GM18526 (cell line): ENCODE data around the gene CCR5.

Experiments used
- POLR2A ChIP-seq: IDR thresholded peaks from 3 replicates; pipeline ENCODE4 v1.6.1; 2011; ENCODE audit not compliant: insufficient read length; ENCODE audit errors: extremely low read depth

Gene CCR5

DNA sequence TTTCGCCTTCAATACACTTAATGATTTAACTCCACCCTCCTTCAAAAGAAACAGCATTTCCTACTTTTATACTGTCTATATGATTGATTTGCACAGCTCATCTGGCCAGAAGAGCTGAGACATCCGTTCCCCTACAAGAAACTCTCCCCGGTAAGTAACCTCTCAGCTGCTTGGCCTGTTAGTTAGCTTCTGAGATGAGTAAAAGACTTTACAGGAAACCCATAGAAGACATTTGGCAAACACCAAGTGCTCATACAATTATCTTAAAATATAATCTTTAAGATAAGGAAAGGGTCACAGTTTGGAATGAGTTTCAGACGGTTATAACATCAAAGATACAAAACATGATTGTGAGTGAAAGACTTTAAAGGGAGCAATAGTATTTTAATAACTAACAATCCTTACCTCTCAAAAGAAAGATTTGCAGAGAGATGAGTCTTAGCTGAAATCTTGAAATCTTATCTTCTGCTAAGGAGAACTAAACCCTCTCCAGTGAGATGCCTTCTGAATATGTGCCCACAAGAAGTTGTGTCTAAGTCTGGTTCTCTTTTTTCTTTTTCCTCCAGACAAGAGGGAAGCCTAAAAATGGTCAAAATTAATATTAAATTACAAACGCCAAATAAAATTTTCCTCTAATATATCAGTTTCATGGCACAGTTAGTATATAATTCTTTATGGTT is at the start of gene CCR5:
TSS of gene CCR5 (plus strand) at position 108 of the 680 bp plus-strand sequence. CDS start 1,957 bp downstream, outside the sequence.
- TF ChIP-seq POLR2A, result no peak

DNA sequence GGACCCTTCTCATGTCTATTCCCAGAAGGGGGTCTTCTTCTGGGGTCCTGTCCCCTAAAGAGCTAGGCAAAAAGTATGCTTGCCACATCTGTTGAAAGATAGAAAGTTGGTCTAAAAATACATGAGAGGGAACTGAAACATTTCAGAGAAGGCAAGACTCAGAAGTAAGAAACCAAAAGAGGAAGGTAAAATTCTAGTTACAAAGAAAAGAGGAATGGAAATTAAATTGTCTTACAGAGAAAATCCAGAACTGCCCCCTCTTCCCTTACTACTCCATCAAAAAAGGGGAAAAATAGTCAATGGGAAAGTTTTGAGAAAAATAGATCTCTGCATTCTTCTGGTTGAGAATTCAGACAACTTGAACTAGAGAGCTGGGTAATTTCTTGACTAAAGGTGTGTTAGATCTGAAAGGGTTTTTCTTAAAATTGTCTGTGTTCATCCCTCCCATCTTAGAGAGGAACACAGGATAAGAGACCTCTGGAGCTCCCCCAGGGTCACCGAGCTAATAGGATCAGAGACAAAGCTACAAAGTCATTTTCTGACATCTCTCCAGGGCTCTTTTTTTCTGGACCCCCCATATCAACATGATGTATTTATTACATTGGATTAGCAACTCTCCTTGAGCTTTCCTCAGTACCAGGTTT is 49.2 kb upstream of the CCR5 start:
- no peak for TF ChIP-seq POLR2A

DNA sequence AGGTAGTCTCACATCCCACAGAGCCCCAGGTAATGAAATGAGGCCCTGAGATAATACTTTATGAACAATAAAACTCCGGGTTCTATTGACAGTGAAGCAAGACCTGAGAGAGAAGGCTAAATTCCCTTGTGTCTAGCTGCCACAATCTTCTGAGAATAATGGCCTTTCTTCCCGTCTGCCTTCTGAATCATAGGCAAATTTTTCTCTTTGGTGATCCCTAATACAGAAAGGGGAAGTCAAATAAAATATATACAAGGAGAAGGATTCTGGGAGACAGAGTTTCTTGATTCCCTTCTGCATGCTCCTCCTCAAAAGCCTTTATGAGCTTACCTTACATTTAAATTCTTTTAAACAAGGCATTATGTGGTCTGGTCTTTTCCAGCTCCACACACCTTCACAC is 46.7 kb upstream of the CCR5 start:
- no peak for TF ChIP-seq POLR2A

DNA sequence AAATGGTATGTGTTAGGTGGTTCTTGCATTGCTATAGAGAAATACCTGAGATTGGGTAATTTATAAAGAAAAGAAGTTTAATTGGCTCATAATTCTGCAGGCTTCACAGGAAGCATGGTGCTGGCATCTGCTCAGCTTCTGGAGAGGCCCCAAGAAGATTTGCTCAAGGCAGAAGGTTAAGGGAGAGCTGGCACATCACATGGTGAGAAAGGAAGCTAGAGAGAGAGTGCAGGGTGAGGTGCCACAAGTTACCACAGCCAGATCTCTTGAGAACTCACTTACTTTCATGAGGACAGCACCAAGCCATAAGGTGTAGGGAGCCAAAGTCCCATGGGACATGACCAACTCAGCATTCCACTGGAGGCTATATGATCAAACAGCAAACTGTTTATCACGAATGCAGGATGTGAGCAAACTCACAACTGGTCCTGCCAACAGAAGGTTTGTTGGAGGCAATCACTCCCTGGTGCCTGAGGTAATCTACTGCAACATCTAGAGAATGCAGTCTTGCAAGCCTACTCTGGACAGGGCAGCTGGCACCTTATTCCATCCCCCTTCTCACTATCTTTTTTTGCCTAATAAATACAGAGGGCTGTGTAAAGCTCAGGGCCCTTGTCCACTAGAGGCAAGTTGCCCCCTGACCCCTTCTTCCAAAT is 45.0 kb upstream of the CCR5 start:
- no peak for TF ChIP-seq POLR2A

DNA sequence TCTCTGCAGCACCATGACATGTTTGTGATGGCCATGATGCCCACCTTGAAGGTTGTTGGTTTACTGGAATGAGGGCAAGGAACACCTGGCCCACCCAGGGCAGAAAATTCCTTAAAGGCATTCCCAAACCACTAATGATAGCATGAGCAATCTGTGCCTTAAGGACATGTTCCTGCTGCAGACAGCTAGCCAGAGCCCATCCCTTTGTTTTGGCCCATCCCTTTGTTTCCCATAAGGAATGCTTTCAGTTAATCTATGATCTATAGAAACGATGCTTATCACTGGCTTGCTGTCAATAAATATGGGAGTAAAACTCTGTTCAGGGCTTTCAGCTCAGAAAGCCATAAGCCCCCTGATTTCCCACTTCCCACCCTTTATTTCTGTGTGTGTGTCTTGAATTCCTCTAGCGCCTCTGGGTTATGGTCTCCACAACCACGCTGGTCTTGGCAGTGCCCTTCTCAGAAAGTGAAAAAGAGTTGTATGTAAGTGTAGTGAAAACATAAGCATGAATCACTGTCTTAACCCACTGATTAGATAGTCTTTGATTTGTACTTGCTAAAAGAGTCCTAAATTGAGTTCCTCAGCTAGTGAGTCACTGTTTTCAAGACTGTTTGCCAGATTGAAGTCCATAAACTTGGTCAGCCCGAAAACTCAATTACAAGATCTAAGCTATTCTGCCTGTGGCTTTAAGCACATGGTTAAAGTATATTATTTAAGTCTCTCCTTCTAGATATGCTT is 35.8 kb upstream of the CCR5 start:
- no peak for TF ChIP-seq POLR2A

DNA sequence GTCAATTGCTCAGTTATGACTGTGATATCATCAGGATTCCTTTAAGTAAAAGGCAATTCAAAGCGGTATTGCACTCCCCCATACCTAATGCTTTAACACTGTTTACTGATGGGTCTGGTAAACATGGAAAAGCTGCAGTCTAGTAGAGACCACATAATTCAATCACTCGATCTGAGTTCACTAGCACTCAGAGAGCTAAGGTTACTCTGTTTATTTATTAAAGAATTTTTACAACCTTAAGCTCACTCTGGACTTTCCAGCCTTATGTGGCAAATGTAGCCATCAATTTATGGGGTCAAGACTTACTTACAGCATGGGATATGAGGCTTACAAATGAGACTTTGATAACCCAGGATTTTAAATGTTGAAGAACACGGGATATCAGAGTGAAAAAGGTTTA is 35.2 kb upstream of the CCR5 start:
- no peak for TF ChIP-seq POLR2A

DNA sequence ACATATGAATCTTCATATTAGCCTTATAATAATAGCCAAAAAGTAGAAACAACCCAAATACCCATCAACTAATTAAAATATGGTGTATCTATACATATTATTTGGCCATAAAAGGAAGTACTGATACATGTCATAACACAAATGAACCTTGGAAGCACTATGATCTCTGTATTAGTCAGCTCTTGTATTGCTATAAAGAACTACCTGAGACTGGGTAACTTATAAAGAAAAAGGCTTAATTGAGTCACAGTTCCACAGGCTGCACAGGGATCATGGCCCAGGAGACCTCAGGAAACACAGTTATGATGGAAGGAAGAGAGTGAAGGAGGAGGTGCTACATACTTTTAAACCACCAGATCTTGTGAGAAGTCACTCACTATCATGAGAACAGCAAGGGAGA is 32.8 kb upstream of the CCR5 start:
- no peak for TF ChIP-seq POLR2A

DNA sequence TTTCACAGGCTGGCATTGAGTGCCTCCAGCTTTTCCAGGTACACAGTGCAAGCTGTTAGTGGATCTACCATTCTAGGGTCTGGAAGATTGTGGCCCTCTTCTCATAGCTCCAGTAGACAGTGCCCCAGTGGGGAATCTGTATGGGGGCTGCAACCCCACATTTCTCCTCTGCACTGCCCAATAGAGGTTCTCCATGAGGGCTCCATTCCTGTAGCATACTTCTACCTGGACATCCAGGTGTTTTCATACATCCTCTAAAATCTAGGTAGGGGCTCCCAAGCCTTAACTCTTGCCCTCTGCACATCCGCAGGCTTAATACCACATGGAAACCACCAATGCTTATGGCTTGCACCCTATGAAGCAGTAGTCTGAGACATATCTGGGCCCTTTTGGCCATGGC is 31.9 kb upstream of the CCR5 start:
- no peak for TF ChIP-seq POLR2A

DNA sequence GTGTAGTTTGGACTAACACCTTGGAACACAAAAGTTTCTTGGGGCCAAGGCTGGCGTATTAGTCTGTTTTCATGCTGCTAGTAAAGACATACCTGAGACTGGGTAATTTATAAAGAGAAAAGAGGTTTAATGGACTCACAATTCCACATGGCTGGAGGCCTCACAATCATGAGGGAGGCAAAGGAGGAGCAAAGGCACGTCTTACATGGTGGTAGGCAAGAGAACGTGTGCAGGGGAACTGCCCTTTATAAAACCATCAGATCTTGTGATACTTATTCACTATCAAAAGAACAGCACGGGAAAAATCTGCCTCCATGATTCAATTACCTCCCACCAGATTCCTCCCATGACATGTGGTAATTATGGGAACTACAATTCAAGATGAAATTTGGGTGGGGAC is 26.3 kb upstream of the CCR5 start:
- TF ChIP-seq POLR2A, result no peak

DNA sequence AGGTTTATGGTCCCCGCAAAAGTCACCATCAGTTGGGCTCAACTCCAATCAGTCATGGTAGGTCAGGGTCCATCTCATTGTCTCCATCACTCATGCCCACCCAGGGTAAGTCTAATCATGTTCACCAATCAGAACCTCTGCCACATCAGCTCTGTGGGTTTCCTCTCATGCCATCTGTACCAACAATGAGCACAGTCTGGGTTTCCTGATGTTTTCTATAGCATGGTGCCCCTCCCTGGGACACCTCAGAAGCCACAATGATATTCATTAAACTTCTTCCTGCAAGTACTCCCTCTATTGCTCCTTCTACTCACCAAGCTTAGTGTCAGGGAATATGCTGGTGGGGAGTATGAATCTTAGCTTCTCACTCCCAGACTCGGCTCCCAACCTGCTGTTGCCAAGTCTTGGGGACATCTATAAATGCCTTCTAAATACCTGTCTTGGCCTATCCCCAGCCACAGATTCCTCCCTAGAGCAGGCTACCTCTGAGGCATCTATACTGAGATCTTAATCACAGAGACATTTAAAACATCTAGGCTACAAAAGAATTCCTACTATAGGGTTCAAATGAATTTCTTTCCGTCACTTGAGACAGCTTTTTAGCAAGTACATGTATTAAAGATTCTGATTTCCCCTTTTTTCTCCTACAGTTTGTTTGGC is 21.8 kb upstream of the CCR5 start:
- no peak for TF ChIP-seq POLR2A

DNA sequence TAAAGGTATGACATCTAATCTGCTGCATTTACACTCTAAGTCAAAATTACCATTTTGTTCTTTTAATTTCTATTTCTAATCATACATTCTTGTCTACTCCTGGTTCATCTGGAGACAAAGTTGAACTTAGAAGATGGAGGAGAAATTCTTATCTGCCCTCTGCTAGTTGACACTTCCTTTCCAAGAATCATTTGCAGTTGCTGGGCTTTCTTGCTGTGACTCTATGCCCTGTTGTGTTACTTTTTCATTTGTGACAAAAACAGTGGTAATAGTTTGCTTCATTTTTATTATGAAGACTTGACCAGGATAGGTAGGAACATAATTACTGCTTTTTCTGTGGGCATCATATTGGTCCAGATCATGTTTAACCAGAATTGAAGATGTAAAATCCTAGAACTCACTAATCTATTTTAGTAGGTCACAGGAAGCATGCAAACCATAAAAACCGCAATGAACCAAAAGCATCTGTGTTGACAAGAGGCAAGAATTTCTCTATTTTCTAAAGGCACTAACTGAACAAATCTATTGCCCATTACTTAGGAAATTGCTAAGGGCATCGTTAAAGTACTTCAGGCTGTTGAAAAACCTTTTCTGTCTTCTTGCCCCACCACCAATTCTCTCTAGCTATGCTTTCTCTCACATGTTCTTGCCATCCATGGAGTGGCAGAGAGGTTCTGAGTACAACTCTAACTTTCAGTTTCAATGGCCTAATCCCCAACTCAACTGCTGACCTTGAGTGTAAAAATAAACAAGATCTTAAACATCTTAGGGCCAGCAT is 21.1 kb upstream of the CCR5 start:
- no peak for TF ChIP-seq POLR2A

DNA sequence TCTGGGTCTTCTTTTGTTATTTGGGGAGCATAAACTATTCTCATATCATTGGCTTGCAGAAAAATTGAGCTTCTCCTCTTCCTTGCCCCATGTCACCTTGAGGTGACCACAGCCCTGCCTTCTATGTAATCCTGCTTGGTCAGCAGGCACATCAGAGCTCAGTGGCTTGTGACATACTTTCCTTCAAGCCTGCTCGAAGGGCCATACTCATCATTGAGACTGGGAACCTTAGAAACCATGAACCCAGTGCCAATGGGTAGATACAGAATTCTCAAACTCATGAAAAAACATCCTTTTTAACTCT is 20.5 kb upstream of the CCR5 start:
- no peak for TF ChIP-seq POLR2A

DNA sequence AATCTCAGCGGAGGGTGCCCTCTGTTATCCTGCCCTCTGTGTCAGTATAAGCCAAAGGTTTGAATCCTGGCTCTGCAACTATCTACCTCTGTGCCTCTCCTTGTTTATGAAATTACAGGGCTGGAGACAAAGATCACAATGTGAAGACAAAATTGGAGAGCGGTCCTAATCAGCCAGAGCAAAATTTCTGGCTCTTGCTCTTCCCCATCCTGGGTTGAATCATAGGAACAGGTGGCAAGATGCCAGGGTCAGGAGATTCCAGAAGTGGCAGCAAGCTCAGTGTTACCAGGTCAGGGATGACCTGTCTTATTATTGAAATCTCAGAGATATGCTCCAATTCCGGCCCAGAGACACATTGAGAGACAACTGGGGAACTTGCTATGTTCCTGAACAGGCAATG is 19.1 kb upstream of the CCR5 start:
- TF ChIP-seq POLR2A, result no peak

DNA sequence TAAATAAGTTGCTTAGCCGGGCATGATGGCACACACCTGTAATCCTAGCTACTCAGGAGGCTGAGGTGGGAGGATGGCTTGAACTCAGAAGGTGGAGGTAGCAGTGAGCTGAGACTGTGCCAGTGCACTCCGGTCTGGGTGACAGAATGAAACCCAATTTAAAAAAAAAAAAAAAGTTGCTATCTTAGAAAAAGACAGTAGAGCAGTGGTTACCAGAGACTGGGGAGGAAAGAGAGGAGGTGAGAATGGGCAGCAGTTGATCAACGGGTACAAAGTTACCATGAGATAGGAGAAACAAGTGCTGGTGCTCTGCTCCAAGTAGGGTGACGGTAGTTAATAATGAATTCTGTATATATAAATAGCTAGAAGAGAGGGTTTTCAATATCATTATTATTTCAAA is 17.7 kb upstream of the CCR5 start:
- TF ChIP-seq POLR2A, result no peak
